GM23248 (cell line): ENCODE measurements around the gene LSP1. TPM values are rescaled to one million over a fixed set of nuclear protein-coding genes. Genes with fewer than 3 reads are reported as not detected.

Source experiments
- DNase-seq: peaks from one replicate; pipeline ENCODE4 v3.0.0-alpha.2; 2015
- H2AFZ ChIP-seq: fragments of 200-600 bp; sonication (generic); 2 replicates; pipeline ENCODE4 v1.6.1; 2016; ENCODE audit warnings: antibody characterized with exemption
- H3F3A ChIP-seq: fragments of 200-600 bp; sonication (generic); 2 replicates; pipeline ENCODE4 v1.6.1; 2016; ENCODE audit warnings: mild to moderate bottlenecking, antibody characterized with exemption, mixed run types; ENCODE audit not compliant: insufficient read depth
- H3K27ac ChIP-seq: fragments of 200-600 bp; sonication (generic); 2 replicates; pipeline ENCODE4 v1.5.1; 2016; ENCODE audit warnings: mild to moderate bottlenecking
- H3K27me3 ChIP-seq: fragments of 200-600 bp; sonication (generic); replicated peaks from 2 replicates; pipeline ENCODE4 v1.6.1; 2016; ENCODE audit warnings: mild to moderate bottlenecking; ENCODE audit not compliant: insufficient read depth
- H3K36me3 ChIP-seq: fragments of 200-600 bp; sonication (generic); 2 replicates; pipeline ENCODE4 v1.6.1; 2016; ENCODE audit warnings: low read depth, mild to moderate bottlenecking
- H3K4me1 ChIP-seq: fragments of 200-600 bp; sonication (generic); 2 replicates; pipeline ENCODE4 v1.6.1; 2016; ENCODE audit warnings: mild to moderate bottlenecking; ENCODE audit not compliant: insufficient read depth
- H3K4me2 ChIP-seq: fragments of 200-600 bp; sonication (generic); one replicate; pipeline ENCODE4 v1.6.1; 2016; ENCODE audit warnings: mild to moderate bottlenecking; ENCODE audit not compliant: unreplicated experiment
- H3K4me3 ChIP-seq: fragments of 200-600 bp; sonication (generic); 2 replicates; pipeline ENCODE4 v1.5.1; 2016; ENCODE audit warnings: mild to moderate bottlenecking
- H3K79me2 ChIP-seq: fragments of 200-600 bp; sonication (generic); 2 replicates; pipeline ENCODE4 v1.6.1; 2016; ENCODE audit warnings: mild to moderate bottlenecking; ENCODE audit not compliant: insufficient read depth
- H3K9ac ChIP-seq: fragments of 200-600 bp; sonication (generic); 2 replicates; pipeline ENCODE4 v1.6.1; 2016; ENCODE audit warnings: mild to moderate bottlenecking
- H3K9me2 ChIP-seq: fragments of 200-600 bp; sonication (generic); 2 replicates; pipeline ENCODE4 v1.6.1; 2016; ENCODE audit warnings: mixed run types, mild to moderate bottlenecking, moderate library complexity; ENCODE audit not compliant: insufficient read depth
- H3K9me3 ChIP-seq: fragments of 200-600 bp; sonication (generic); one replicate; pipeline ENCODE4 v1.6.1; 2017; ENCODE audit warnings: low read depth
- H4K20me1 ChIP-seq: fragments of 200-600 bp; sonication (generic); 2 replicates; pipeline ENCODE4 v1.6.0; 2016; ENCODE audit not compliant: insufficient read depth
- EZH2 ChIP-seq: fragments of 200-600 bp; sonication (generic); IDR thresholded peaks from 2 replicates; pipeline ENCODE4 v1.6.1; 2018; ENCODE audit warnings: antibody characterized with exemption, mild to moderate bottlenecking; ENCODE audit not compliant: insufficient read depth, poor library complexity, severe bottlenecking
- EZH2phosphoT487 ChIP-seq: fragments of 200-600 bp; sonication (generic); IDR thresholded peaks from 2 replicates; pipeline ENCODE4 v1.6.1; 2018; ENCODE audit warnings: antibody characterized with exemption, moderate library complexity, mild to moderate bottlenecking, low read depth; ENCODE audit not compliant: insufficient read depth
- WGBS, 2 experiments: methylation state at CpG; one replicate each; pipeline ENCODE4 v1.1.6; 2015 to 2017; ENCODE audit warnings: low lambda C conversion rate in 2 of 2, low coverage in 1 of 2; ENCODE audit errors: missing lambda C conversion rate in 2 of 2; 5-methylcytosine and 5-hydroxymethylcytosine counted together
- in situ Hi-C: fragments of 300-500 bp; cut with MboI; formaldehyde crosslinking; loops from 2 replicates; pipeline ENCODE4 v1.15.0; 2020
- polyA plus RNA-seq: library from polyadenylated mRNA; unstranded; fragments of >200 nt; fragmentation: Nextera tagmentation; extraction: Ambion mirVana; gene quantifications from 2 replicates; pipeline ENCODE4 v1.2.1, GENCODE V29; 2016
- total RNA-seq: library from RNA; depleted of rRNA; stranded (reverse); fragments of >200 nt; shearing (Covaris generic); gene quantifications from 2 replicates; pipeline ENCODE4 v1.2.3, GENCODE V29; 2014

LSP1 gene
- total and polyA plus RNA-seq, 2 experiments from 2014 or later = 0.36 TPM; not detected in 1

DNA sequence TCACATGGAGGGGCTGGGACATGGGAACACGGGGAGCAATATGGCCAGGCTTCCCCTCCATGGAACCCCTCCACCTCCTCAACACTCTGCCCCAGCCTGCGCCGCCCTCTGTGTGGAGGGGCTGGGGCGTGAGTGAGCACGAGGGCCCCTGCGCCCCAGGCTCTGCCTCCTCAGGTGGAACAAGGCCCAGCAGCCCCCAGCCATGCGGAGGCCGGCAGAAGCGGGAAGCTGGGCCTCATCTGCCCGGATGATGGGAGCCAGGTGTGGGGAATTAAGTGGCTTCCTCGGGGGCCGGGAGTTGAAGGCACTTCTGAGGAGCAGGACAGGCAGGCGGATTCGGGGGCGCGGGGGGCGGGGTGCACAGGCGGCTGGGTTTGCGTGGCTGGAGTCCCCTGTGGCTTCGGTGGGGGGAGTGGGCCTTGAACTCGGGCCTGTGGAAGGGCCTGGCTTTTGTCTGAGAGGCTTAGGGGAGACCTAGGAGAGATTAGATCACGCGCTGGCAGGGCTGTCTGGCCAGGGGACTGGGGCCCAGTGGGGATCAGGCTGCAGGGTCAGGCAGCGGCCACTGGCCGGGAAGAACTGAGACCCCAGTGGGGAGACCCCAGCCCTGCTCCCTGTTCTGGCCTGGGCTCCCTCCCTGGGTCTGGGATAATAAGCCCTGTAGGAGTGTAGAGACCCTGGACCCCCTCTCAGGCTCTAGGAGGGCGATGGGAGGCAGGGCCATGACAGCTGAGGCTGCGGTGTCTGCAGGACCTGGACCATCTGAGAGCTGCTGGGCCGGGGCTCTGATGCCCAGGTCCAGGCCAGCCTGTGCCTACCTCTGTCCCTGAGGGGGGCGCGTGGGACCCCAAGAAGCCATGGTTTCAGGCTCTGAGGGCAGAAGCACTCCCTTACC, 25.5 kb downstream of the LSP1 start:
- in situ Hi-C loops = no loop called here
- 77 to 79% methylated on average over 20 to 30 of the region's 30 CpGs for WGBS, 2 experiments
- H3K27ac ChIP-seq = no peak overlapping the region

DNA sequence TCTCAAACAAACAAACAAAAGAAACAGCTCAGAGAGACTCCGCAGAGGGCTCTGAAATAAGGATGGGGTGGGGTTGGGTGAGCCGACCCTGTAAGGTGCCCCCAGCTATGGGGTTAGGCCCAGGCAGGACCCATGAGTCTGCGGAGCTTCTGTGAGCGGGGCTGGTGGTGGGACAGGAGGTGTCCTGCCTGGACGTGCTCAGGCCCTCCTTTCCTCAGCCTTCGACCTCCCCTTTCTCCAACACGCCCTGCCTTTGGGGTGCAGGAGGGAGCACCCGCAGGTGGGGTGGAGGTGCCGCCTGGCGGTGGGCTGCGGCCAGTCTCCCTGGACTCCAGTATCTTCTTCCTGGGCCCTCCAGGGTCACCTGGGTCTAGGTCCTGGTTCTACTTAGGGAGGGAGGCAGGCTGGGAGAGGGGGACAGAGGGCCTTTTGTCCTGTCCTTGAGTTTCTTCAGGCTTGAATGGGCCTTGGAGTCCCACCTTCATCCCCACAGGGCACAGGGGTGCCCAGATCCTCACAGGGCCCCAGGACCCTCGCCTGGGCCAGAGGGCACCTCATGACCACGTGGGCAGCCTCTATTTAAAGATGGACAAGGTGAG, 26.6 kb downstream of the LSP1 start:
- Histone ChIP-seq H3K79me2 (no peaks in the 10 kb centered on the region), H3K27me3 (no peaks in the 10 kb centered on the region), H3K4me1 (no peaks in the 10 kb centered on the region), H3K9me2 (no peaks in the 10 kb centered on the region), H3K4me2 (no peak overlapping the region), H3K9ac (no peak overlapping the region), H3K27ac (no peak overlapping the region), H3F3A (no peaks in the 10 kb centered on the region), H2AFZ (no peak overlapping the region), H4K20me1 (no peaks in the 10 kb centered on the region), H3K36me3 (no peaks in the 10 kb centered on the region), H3K9me3 (no peaks in the 10 kb centered on the region), H3K4me3 (no peak overlapping the region)
- in situ Hi-C loops = no loop called here
- no peak for DNase-seq
- WGBS, 2 experiments = 81 to 85% methylated on average over 10 to 13 of the region's 13 CpGs
- TF ChIP-seq EZH2 = no peak
- no peak for TF ChIP-seq EZH2phosphoT487

More for the DNA sequence above, 25.5 kb downstream of the LSP1 start:
- no peaks in the 10 kb centered on the region for H4K20me1 ChIP-seq
- no peak overlapping the region for H3K4me2 ChIP-seq
- H3K9ac ChIP-seq = no peak overlapping the region
- H3K9me3 ChIP-seq = no peaks in the 10 kb centered on the region
- H3K79me2 ChIP-seq = no peaks in the 10 kb centered on the region
- no peaks in the 10 kb centered on the region for H3K9me2 ChIP-seq
- no peak overlapping the region for H2AFZ ChIP-seq
- H3K27me3 ChIP-seq = no peaks in the 10 kb centered on the region
- H3K36me3 ChIP-seq = no peaks in the 10 kb centered on the region
- DNase-seq = no peak
- no peak overlapping the region for H3K4me3 ChIP-seq
- TF ChIP-seq EZH2 (no peak), EZH2phosphoT487 (no peak)
- H3F3A ChIP-seq = no peaks in the 10 kb centered on the region
- no peaks in the 10 kb centered on the region for H3K4me1 ChIP-seq

DNA sequence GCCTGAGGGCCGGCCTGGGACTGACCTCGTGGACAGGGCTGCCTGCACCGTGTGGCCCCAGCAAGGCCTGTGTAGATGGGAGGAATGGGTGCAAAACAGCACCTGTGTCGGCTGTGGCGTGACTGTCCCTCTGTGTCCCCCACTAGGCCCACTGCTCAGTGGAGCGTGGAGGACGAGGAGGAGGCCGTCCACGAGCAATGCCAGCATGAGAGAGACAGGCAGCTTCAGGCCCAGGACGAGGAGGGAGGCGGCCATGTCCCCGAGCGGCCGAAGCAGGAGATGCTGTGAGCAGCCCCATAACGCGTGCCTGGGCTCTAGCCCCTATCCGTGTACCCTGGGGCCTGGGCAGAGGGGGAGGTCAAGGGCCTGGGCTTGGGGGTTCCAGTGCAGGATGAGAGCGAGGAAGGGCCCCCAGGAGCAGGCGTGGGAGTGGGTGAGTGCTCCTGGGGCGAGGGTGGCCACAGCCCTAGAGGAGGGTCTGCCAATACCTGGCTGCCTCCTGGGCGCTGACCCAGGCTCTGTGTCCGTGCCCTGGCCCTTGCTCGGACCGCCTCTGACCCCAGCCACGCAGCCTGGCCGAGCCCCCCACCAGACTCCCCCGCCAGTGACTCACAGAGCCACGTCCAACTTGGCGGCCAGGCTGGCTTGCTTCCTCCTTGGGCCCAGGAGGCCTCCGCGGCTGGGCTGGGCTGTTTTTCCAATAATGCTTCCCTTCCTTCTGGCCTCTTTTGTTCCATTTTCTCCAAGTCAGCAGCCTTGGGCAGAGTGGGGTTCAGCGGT, 27.2 kb downstream of the LSP1 start:
- no peaks in the 10 kb centered on the region for H3K9me3 ChIP-seq
- H4K20me1 ChIP-seq = no peaks in the 10 kb centered on the region
- no peak overlapping the region for H3K27ac ChIP-seq
- no peaks in the 10 kb centered on the region for H3K9me2 ChIP-seq
- no peaks in the 10 kb centered on the region for H3K27me3 ChIP-seq
- no peaks in the 10 kb centered on the region for H3K79me2 ChIP-seq
- no peak for TF ChIP-seq EZH2phosphoT487
- TF ChIP-seq EZH2 = no peak
- 0 out of 2 replicates have a peak overlapping the region, but pooled peaks have one; percentile 38 for H2AFZ ChIP-seq
- no peak overlapping the region for H3K4me3 ChIP-seq
- H3F3A ChIP-seq = no peaks in the 10 kb centered on the region
- WGBS, 2 experiments = 52 to 58% methylated on average over 30 of the region's 32 CpGs
- no peaks in the 10 kb centered on the region for H3K36me3 ChIP-seq
- no peaks in the 10 kb centered on the region for H3K4me1 ChIP-seq
- no peak overlapping the region for H3K4me2 ChIP-seq
- DNase-seq = peak; percentile 45
- peak overlapping the region; percentile 51; the same call in 1 of the 2 replicates for H3K9ac ChIP-seq
- in situ Hi-C loops = no loop called here

DNA sequence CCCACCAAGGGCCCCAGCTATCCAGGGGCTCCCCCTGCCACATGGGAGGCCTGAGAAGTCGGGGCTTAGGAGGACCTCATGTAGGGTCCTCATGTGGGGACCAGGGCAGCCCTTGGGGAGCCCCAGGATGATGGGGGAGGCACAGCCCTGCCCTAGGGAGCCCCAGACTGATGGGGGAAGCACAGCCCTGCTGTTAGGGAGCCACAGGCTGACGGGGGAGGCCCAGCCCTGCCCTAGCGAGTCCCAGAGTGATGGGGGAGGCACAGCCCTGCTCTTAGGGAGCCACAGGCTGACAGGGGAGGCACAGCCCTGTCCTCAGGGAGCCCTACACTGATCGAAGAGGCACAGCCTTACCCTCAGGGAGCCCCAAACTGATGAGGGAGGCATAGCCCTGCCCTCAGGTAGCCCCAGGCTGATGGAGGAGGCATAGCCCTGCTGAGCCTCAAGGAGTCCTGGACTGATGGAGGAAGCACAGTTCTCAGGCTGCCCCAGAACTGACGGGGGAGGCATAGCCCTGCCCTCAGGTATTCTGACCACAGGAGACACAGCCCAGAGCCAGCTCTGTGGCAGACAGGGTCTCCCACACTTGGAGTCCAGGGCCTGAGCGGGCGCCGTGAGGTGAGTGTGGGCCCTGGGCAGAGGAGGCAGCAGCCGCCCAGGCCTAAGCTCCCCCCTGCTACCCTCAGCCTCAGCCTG, 28.0 kb downstream of the LSP1 start:
- WGBS, 2 experiments = 72 to 76% methylated on average over 9 of the region's 9 CpGs
- no peak for DNase-seq
- H3K4me1 ChIP-seq = no peaks in the 10 kb centered on the region
- H2AFZ ChIP-seq = 0 out of 2 replicates have a peak overlapping the region, but pooled peaks have one; percentile 38
- H3K27ac ChIP-seq = no peak overlapping the region
- no peaks in the 10 kb centered on the region for H3K9me3 ChIP-seq
- H3K79me2 ChIP-seq = no peaks in the 10 kb centered on the region
- in situ Hi-C loops = no loop called here
- H3K9ac ChIP-seq = peak overlapping the region; percentile 51; the same call in 1 of the 2 replicates
- no peak overlapping the region for H3K4me2 ChIP-seq
- no peaks in the 10 kb centered on the region for H3K27me3 ChIP-seq
- H3K4me3 ChIP-seq = no peak overlapping the region
- TF ChIP-seq EZH2 (no peak), EZH2phosphoT487 (no peak)
- H3F3A ChIP-seq = no peaks in the 10 kb centered on the region
- H3K9me2 ChIP-seq = no peaks in the 10 kb centered on the region
- no peaks in the 10 kb centered on the region for H4K20me1 ChIP-seq
- H3K36me3 ChIP-seq = no peaks in the 10 kb centered on the region
